Peyer's patch (tissue), 4 donors: Measurements from ENCODE around the gene ZNHIT3.

Experiments
- POLR2A ChIP-seq, 2 donors: fragments of 450-650 bp; IDR thresholded peaks; one replicate each; pipeline ENCODE4 v1.5.1; 2017; ENCODE audit warnings: antibody characterized with exemption in 2 of 2, mild to moderate bottlenecking in 2 of 2, moderate library complexity in 2 of 2
- TF ChIP-seq, protein P1 (sequence below), 6 experiments: fragments of 450-650 bp in 4 of 6; fragments of 200-600 bp in 2 of 6; sonication (generic) in 1 of 6; IDR thresholded peaks; one replicate each; pipeline ENCODE4 v1.5.1; 2017 to 2019; ENCODE audit warnings: antibody characterized with exemption in 6 of 6, mild to moderate bottlenecking in 3 of 6, moderate library complexity in 1 of 6

DNA sequence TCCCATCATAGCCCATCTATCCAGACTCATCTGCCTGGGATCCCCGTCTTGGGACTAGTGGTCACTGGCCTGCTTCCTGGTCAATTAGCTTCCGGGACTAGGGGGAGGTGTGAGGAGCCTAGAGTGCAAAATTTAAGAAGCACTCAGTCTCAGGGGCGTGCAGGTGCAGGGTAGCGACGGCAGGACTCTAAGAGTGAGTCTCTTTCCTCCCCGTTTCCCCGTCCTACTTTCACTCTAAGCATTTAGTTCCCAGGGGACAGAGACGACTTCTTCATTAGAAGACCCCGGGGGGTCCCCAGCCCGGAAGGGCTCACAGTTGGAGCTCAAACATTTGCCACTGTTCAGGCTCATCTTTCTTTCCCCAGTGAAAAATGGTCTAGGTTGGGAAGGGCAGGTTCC is 677 bp upstream of the ZNHIT3 start:
- TF ChIP-seq POLR2A (IDR thresholded peaks at IDR 0.05): no peak
- TF ChIP-seq, protein P1, sequence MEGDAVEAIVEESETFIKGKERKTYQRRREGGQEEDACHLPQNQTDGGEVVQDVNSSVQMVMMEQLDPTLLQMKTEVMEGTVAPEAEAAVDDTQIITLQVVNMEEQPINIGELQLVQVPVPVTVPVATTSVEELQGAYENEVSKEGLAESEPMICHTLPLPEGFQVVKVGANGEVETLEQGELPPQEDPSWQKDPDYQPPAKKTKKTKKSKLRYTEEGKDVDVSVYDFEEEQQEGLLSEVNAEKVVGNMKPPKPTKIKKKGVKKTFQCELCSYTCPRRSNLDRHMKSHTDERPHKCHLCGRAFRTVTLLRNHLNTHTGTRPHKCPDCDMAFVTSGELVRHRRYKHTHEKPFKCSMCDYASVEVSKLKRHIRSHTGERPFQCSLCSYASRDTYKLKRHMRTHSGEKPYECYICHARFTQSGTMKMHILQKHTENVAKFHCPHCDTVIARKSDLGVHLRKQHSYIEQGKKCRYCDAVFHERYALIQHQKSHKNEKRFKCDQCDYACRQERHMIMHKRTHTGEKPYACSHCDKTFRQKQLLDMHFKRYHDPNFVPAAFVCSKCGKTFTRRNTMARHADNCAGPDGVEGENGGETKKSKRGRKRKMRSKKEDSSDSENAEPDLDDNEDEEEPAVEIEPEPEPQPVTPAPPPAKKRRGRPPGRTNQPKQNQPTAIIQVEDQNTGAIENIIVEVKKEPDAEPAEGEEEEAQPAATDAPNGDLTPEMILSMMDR (IDR thresholded peaks at IDR 0.05): no peak
